RWPE2 (cell line): Measurements from ENCODE around the gene CHURC1.
A peak's percentile ranks its signal among the peaks of the same experiment; 100 is the strongest.

ENCODE experiments used
- ATAC-seq: fragments of 200-7000 bp; cut with Tn5 transposase; 3 replicates; pipeline ENCODE4 v1.9.1; 2021; ENCODE audit warnings: low read depth
- DNase-seq: peaks from one replicate; pipeline ENCODE4 v3.0.0-alpha.2; 2020; ENCODE audit warnings: low spot score
- H3K27ac ChIP-seq: fragments of 450-650 bp; 2 replicates; pipeline ENCODE4 v1.5.1; 2017; ENCODE audit warnings: mild to moderate bottlenecking; ENCODE audit not compliant: poor library complexity, severe bottlenecking
- H3K27me3 ChIP-seq: fragments of 250-450 bp; sonication (Bioruptor Pico); 2 replicates; pipeline ENCODE4 v1.5.1; 2021; ENCODE audit warnings: mild to moderate bottlenecking, moderate library complexity; ENCODE audit not compliant: insufficient read depth, poor library complexity, severe bottlenecking
- H3K36me3 ChIP-seq: fragments of 250-450 bp; sonication (Bioruptor Pico); 2 replicates; pipeline ENCODE4 v1.5.1; 2020; ENCODE audit warnings: low read depth, mild to moderate bottlenecking, moderate library complexity
- H3K4me1 ChIP-seq: fragments of 250-450 bp; sonication (Bioruptor Pico); 2 replicates; pipeline ENCODE4 v1.5.1; 2021; ENCODE audit warnings: mild to moderate bottlenecking, moderate library complexity; ENCODE audit not compliant: insufficient read depth, poor library complexity, severe bottlenecking
- H3K4me3 ChIP-seq: fragments of 250-450 bp; sonication (Bioruptor Pico); 2 replicates; pipeline ENCODE4 v1.5.1; 2021; ENCODE audit warnings: mild to moderate bottlenecking, moderate library complexity; ENCODE audit not compliant: severe bottlenecking
- H3K9me3 ChIP-seq: fragments of 250-450 bp; sonication (Bioruptor Pico); 2 replicates; pipeline ENCODE4 v1.5.1; 2021; ENCODE audit warnings: mild to moderate bottlenecking, moderate library complexity; ENCODE audit not compliant: severe bottlenecking
- TF ChIP-seq, protein P1 (sequence below): fragments of 450-650 bp; IDR thresholded peaks from one replicate; pipeline ENCODE4 v1.5.1; 2017; ENCODE audit warnings: mild to moderate bottlenecking, moderate library complexity; ENCODE audit not compliant: poor library complexity, severe bottlenecking

Gene CHURC1

GRCh38 chr14:64877846-64878245 is 36.4 kb upstream of the CHURC1 start:
- Histone ChIP-seq H3K9me3 (no peaks in the 10 kb centered on the region), H3K36me3 (no peaks in the 10 kb centered on the region), H3K4me1 (no peaks in the 10 kb centered on the region), H3K4me3 (no peak overlapping the region), H3K27ac (no peak overlapping the region), H3K27me3 (peaks cover 63% of the 10 kb centered on the region)
- DNase-seq (no peak), ATAC-seq (no peak)
- TF ChIP-seq, protein P1, sequence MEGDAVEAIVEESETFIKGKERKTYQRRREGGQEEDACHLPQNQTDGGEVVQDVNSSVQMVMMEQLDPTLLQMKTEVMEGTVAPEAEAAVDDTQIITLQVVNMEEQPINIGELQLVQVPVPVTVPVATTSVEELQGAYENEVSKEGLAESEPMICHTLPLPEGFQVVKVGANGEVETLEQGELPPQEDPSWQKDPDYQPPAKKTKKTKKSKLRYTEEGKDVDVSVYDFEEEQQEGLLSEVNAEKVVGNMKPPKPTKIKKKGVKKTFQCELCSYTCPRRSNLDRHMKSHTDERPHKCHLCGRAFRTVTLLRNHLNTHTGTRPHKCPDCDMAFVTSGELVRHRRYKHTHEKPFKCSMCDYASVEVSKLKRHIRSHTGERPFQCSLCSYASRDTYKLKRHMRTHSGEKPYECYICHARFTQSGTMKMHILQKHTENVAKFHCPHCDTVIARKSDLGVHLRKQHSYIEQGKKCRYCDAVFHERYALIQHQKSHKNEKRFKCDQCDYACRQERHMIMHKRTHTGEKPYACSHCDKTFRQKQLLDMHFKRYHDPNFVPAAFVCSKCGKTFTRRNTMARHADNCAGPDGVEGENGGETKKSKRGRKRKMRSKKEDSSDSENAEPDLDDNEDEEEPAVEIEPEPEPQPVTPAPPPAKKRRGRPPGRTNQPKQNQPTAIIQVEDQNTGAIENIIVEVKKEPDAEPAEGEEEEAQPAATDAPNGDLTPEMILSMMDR, result no peak

DNA sequence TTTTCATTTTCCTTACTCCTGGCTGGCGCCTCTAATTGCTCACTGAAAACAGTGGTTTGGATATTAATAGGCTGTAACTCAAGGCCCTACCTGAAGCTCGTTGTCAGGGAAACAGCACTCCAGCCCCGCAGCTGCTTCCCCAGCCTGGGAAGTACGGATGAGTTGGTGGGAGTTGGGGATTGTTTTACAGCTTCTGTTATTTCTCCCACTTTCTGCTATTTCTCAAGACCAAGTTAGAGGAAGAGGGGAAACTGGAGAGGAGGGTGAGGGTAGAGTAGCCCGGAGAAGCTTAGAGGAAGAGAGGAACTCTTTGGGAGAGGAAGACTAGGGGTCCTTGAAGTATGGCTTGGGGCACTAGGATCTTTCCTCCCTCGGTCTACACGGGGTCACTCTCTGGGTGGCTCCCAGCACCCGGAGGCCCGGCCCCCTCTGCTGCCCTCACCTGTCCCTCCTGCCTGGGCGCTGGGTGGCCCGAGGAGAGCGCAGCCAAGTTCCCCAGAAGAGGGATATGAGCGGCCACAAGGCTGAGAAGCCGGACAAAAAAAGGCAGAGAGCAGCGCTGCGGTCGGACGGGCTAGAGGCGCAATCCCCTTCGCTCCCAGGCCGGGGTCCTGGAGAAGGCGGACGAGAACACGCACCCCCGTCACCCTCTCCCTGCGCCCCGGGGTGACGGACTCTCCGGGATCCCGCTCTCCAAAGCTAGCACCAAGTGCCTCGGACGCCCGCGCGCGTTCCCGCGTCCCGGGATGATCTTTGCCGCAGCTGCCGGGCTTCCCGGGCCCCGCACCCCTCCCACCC is 35.2 kb upstream of the CHURC1 start:
- DNase-seq (no peak), ATAC-seq (peak; percentile 24)
- Histone ChIP-seq H3K4me1 (no peaks in the 10 kb centered on the region), H3K9me3 (no peaks in the 10 kb centered on the region), H3K27me3 (peaks cover 75% of the 10 kb centered on the region), H3K27ac (no peak overlapping the region), H3K4me3 (peak overlapping the region; percentile 33), H3K36me3 (no peaks in the 10 kb centered on the region)
- TF ChIP-seq, protein P1, result no peak

- no peaks in the 10 kb centered on the region for H3K36me3 ChIP-seq
- no peak within 1 kb of the TSS for H3K27ac ChIP-seq
- no peaks in the 10 kb centered on the region for H3K4me1 ChIP-seq
- ATAC-seq (peak; percentile 48), DNase-seq (no peak)
- H3K9me3 ChIP-seq, result no peaks in the 10 kb centered on the region
- peaks cover 79% of the 10 kb centered on the region for H3K27me3 ChIP-seq
- peak within 1 kb of the TSS; percentile 33 for H3K4me3 ChIP-seq
- TF ChIP-seq, protein P1, result no peak
Measured at GRCh38 chr14:64879635-64880220, 34.5 kb upstream of the CHURC1 start, which contains the start of gene SPTB. Gene SPTB (minus strand): TSS chr14:64879907. CDS start chr14:64823094, 56,813 bp downstream.

- ATAC-seq (peak; percentile 83), DNase-seq (no peak)
- H3K9me3 ChIP-seq, result no peaks in the 10 kb centered on the region
- no peaks in the 10 kb centered on the region for H3K4me1 ChIP-seq
- H3K36me3 ChIP-seq, result no peaks in the 10 kb centered on the region
- H3K4me3 ChIP-seq, result peak overlapping the region; percentile 33
- TF ChIP-seq, protein P1, result no peak
- H3K27ac ChIP-seq, result no peak overlapping the region
- H3K27me3 ChIP-seq, result peaks cover 79% of the 10 kb centered on the region
Measured at GRCh38 chr14:64880221-64881121, 33.8 kb upstream of the CHURC1 start.
